ENCODE data around the gene ANKRD34A.

The ANKRD34A gene

GRCh38 chr1:145997718-145998023 lies 33.3 kb upstream of the ANKRD34A start:
- H3K9ac ChIP-seq (ENCODE audit: low read depth, low read length, poor library complexity): no peak overlapping the region
- H3K14ac ChIP-seq (ENCODE audit: low read length): no peak overlapping the region
- no peaks in the 10 kb centered on the region for H3K27me3 ChIP-seq (ENCODE audit: control insufficient read depth in 3 of 3, insufficient read depth in 3 of 3, low read depth in 1 of 3, low read length in 3 of 3)
- H3K18ac ChIP-seq (ENCODE audit: low read length): no peak overlapping the region
- no peak overlapping the region for H4K8ac ChIP-seq (ENCODE audit: low read depth, low read length)
- no peak overlapping the region for H2AK5ac ChIP-seq (ENCODE audit: low read depth, low read length)
- H2AFZ ChIP-seq (ENCODE audit: low read length): no peak overlapping the region
- no peak overlapping the region for H3K27ac ChIP-seq (replicated peaks; ENCODE audit: low read length)
- H3K4me2 ChIP-seq (ENCODE audit: insufficient read depth, low read length, poor library complexity, severe bottlenecking): no peak overlapping the region
- no peak for DNase-seq (ENCODE audit: low spot score)
- H4K91ac ChIP-seq (ENCODE audit: low read depth, low read length, poor library complexity): no peak overlapping the region
- H3K4me1 ChIP-seq (ENCODE audit: control insufficient read depth in 2 of 2, insufficient read depth in 1 of 2, low read depth in 1 of 2, low read length in 2 of 2): peaks cover 12 to 24% of the 10 kb centered on the region in 2 donors
- H2BK15ac ChIP-seq (ENCODE audit: low read length): no peak overlapping the region
- peak overlapping the region in 1 of 2 donors; percentile 91 for H3K4me3 ChIP-seq (ENCODE audit: low read length in 2 of 2)
- WGBS, 2 donors (ENCODE audit: extremely low coverage in 2 of 2, insufficient read length in 2 of 2, insufficient replicate concordance in 1 of 2): no CpG with 5 or more reads among the region's 3 CpGs
- H3K4ac ChIP-seq (ENCODE audit: low read length): no peak overlapping the region
- H2BK5ac ChIP-seq (ENCODE audit: low read length): no peak overlapping the region
- H2BK120ac ChIP-seq (ENCODE audit: low read depth, low read length): no peak overlapping the region
- peaks cover 0 to 9% of the 10 kb centered on the region in 2 donors for H3K9me3 ChIP-seq (replicated peaks in 1 of 2; ENCODE audit: control insufficient read depth in 2 of 2, insufficient read depth in 1 of 2, low read depth in 1 of 2, low read length in 2 of 2)
- peaks cover 14 to 30% of the 10 kb centered on the region in 2 donors for H3K36me3 ChIP-seq (replicated peaks in 1 of 2; ENCODE audit: control insufficient read depth in 2 of 2, insufficient read depth in 2 of 2, low read length in 2 of 2)
- no peak overlapping the region for H2BK12ac ChIP-seq (ENCODE audit: low read length)
- no peak overlapping the region for H3K23ac ChIP-seq (ENCODE audit: low read depth, low read length, poor library complexity)
- no peaks in the 10 kb centered on the region for H3K79me1 ChIP-seq (ENCODE audit: low read depth, low read length)

- Histone ChIP-seq H3K9me3 (replicated peaks in 1 of 2; ENCODE audit: control insufficient read depth in 2 of 2, insufficient read depth in 1 of 2, low read depth in 1 of 2, low read length in 2 of 2) (peaks cover 0 to 9% of the 10 kb centered on the region in 2 donors), H3K18ac (ENCODE audit: low read length) (peak overlapping the region; percentile 65), H3K14ac (ENCODE audit: low read length) (no peak overlapping the region), H3K4ac (ENCODE audit: low read length) (no peak overlapping the region), H2AFZ (ENCODE audit: low read length) (peak overlapping the region; percentile 10), H2BK5ac (ENCODE audit: low read length) (no peak overlapping the region), H2BK12ac (ENCODE audit: low read length) (no peak overlapping the region), H3K4me1 (ENCODE audit: control insufficient read depth in 2 of 2, insufficient read depth in 1 of 2, low read depth in 1 of 2, low read length in 2 of 2) (peaks cover 12 to 27% of the 10 kb centered on the region in 2 donors), H2BK120ac (ENCODE audit: low read depth, low read length) (no peak overlapping the region), H2AK5ac (ENCODE audit: low read depth, low read length) (no peak overlapping the region), H3K9ac (ENCODE audit: low read depth, low read length, poor library complexity) (no peak overlapping the region), H4K91ac (ENCODE audit: low read depth, low read length, poor library complexity) (no peak overlapping the region), H3K27me3 (ENCODE audit: control insufficient read depth in 3 of 3, insufficient read depth in 3 of 3, low read depth in 1 of 3, low read length in 3 of 3) (no peaks in the 10 kb centered on the region), H3K36me3 (replicated peaks in 1 of 2; ENCODE audit: control insufficient read depth in 2 of 2, insufficient read depth in 2 of 2, low read length in 2 of 2) (peaks cover 17 to 35% of the 10 kb centered on the region in 2 donors), H3K79me1 (ENCODE audit: low read depth, low read length) (no peaks in the 10 kb centered on the region), H4K8ac (ENCODE audit: low read depth, low read length) (no peak overlapping the region), H2BK15ac (ENCODE audit: low read length) (no peak overlapping the region), H3K27ac (replicated peaks; ENCODE audit: low read length) (peak overlapping the region; percentile 8), H3K23ac (ENCODE audit: low read depth, low read length, poor library complexity) (no peak overlapping the region), H3K4me2 (ENCODE audit: insufficient read depth, low read length, poor library complexity, severe bottlenecking) (peak overlapping the region; percentile 35), H3K4me3 (ENCODE audit: low read length in 2 of 2) (peak overlapping the region; percentile 46 to 91)
- no CpG with 5 or more reads among the region's 12 CpGs for WGBS, 2 donors (ENCODE audit: extremely low coverage in 2 of 2, insufficient read length in 2 of 2, insufficient replicate concordance in 1 of 2)
- DNase-seq (ENCODE audit: low spot score): no peak
Observed at GRCh38 chr1:145997016-145997717, 32.8 kb upstream of the ANKRD34A start.

GRCh38 chr1:145996433-145997015 lies 32.1 kb upstream of the ANKRD34A start, which contains the start of gene TXNIP:
Gene TXNIP (minus strand): TSS chr1:145996579. CDS start chr1:145996266, 313 bp downstream.
- peaks cover 17 to 41% of the 10 kb centered on the region in 2 donors for H3K36me3 ChIP-seq (replicated peaks in 1 of 2; ENCODE audit: control insufficient read depth in 2 of 2, insufficient read depth in 2 of 2, low read length in 2 of 2)
- no peak within 1 kb of the TSS for H2BK5ac ChIP-seq (ENCODE audit: low read length)
- peaks cover 0 to 9% of the 10 kb centered on the region in 2 donors for H3K9me3 ChIP-seq (replicated peaks in 1 of 2; ENCODE audit: control insufficient read depth in 2 of 2, insufficient read depth in 1 of 2, low read depth in 1 of 2, low read length in 2 of 2)
- no peaks in the 10 kb centered on the region for H3K27me3 ChIP-seq (ENCODE audit: control insufficient read depth in 3 of 3, insufficient read depth in 3 of 3, low read depth in 1 of 3, low read length in 3 of 3)
- H3K79me1 ChIP-seq (ENCODE audit: low read depth, low read length): no peaks in the 10 kb centered on the region
- no peak within 1 kb of the TSS for H2BK12ac ChIP-seq (ENCODE audit: low read length)
- H2BK15ac ChIP-seq (ENCODE audit: low read length): no peak within 1 kb of the TSS
- H3K23ac ChIP-seq (ENCODE audit: low read depth, low read length, poor library complexity): no peak within 1 kb of the TSS
- peak; percentile 92 for DNase-seq (ENCODE audit: low spot score)
- peak within 1 kb of the TSS; percentile 82 to 91 for H3K4me3 ChIP-seq (ENCODE audit: low read length in 2 of 2)
- peak within 1 kb of the TSS; percentile 79 for H3K9ac ChIP-seq (ENCODE audit: low read depth, low read length, poor library complexity)
- no peak within 1 kb of the TSS for H3K4ac ChIP-seq (ENCODE audit: low read length)
- H4K91ac ChIP-seq (ENCODE audit: low read depth, low read length, poor library complexity): no peak within 1 kb of the TSS
- peak within 1 kb of the TSS; percentile 35 for H3K4me2 ChIP-seq (ENCODE audit: insufficient read depth, low read length, poor library complexity, severe bottlenecking)
- no peak within 1 kb of the TSS for H2BK120ac ChIP-seq (ENCODE audit: low read depth, low read length)
- H2AK5ac ChIP-seq (ENCODE audit: low read depth, low read length): no peak within 1 kb of the TSS
- H3K27ac ChIP-seq (replicated peaks; ENCODE audit: low read length): peak within 1 kb of the TSS; percentile 8
- peak within 1 kb of the TSS; percentile 10 for H2AFZ ChIP-seq (ENCODE audit: low read length)
- H3K14ac ChIP-seq (ENCODE audit: low read length): no peak within 1 kb of the TSS
- H3K18ac ChIP-seq (ENCODE audit: low read length): peak within 1 kb of the TSS; percentile 65
- H3K4me1 ChIP-seq (ENCODE audit: control insufficient read depth in 2 of 2, insufficient read depth in 1 of 2, low read depth in 1 of 2, low read length in 2 of 2): peaks cover 12 to 27% of the 10 kb centered on the region in 2 donors
- H4K8ac ChIP-seq (ENCODE audit: low read depth, low read length): no peak within 1 kb of the TSS
- WGBS, 2 donors (ENCODE audit: extremely low coverage in 2 of 2, insufficient read length in 2 of 2, insufficient replicate concordance in 1 of 2): no CpG with 5 or more reads among the region's 30 CpGs

GRCh38 chr1:145995964-145996432 lies 31.6 kb upstream of the ANKRD34A start:
- Histone ChIP-seq H3K9ac (ENCODE audit: low read depth, low read length, poor library complexity) (peak overlapping the region; percentile 79), H3K23ac (ENCODE audit: low read depth, low read length, poor library complexity) (no peak overlapping the region), H2BK120ac (ENCODE audit: low read depth, low read length) (no peak overlapping the region), H4K91ac (ENCODE audit: low read depth, low read length, poor library complexity) (no peak overlapping the region), H3K14ac (ENCODE audit: low read length) (no peak overlapping the region), H3K79me1 (ENCODE audit: low read depth, low read length) (no peaks in the 10 kb centered on the region), H3K4me3 (ENCODE audit: low read length in 2 of 2) (peak overlapping the region; percentile 82 to 91), H2BK15ac (ENCODE audit: low read length) (no peak overlapping the region), H3K27ac (replicated peaks; ENCODE audit: low read length) (no peak overlapping the region), H3K36me3 (replicated peaks in 1 of 2; ENCODE audit: control insufficient read depth in 2 of 2, insufficient read depth in 2 of 2, low read length in 2 of 2) (peaks cover 17 to 41% of the 10 kb centered on the region in 2 donors), H2BK12ac (ENCODE audit: low read length) (no peak overlapping the region), H2BK5ac (ENCODE audit: low read length) (no peak overlapping the region), H2AK5ac (ENCODE audit: low read depth, low read length) (no peak overlapping the region), H3K4ac (ENCODE audit: low read length) (no peak overlapping the region), H3K9me3 (replicated peaks in 1 of 2; ENCODE audit: control insufficient read depth in 2 of 2, insufficient read depth in 1 of 2, low read depth in 1 of 2, low read length in 2 of 2) (peaks cover 0 to 9% of the 10 kb centered on the region in 2 donors), H3K18ac (ENCODE audit: low read length) (peak overlapping the region; percentile 53), H3K4me2 (ENCODE audit: insufficient read depth, low read length, poor library complexity, severe bottlenecking) (peak overlapping the region; percentile 27), H4K8ac (ENCODE audit: low read depth, low read length) (no peak overlapping the region), H3K27me3 (ENCODE audit: control insufficient read depth in 3 of 3, insufficient read depth in 3 of 3, low read depth in 1 of 3, low read length in 3 of 3) (no peaks in the 10 kb centered on the region), H2AFZ (ENCODE audit: low read length) (no peak overlapping the region), H3K4me1 (ENCODE audit: control insufficient read depth in 2 of 2, insufficient read depth in 1 of 2, low read depth in 1 of 2, low read length in 2 of 2) (peaks cover 12 to 27% of the 10 kb centered on the region in 2 donors)
- DNase-seq (ENCODE audit: low spot score): no peak
- no CpG with 5 or more reads among the region's 13 CpGs for whole genome bisulfite sequencing, 2 donors (ENCODE audit: extremely low coverage in 2 of 2, insufficient read length in 2 of 2, insufficient replicate concordance in 1 of 2)

Measured in neuronal stem cell (in vitro differentiated cells).